ENCODE data around the gene SMIM34.
"Not testable (repeated sequence)": the region's sequence is repeated elsewhere in the genome, so short reads cannot be mapped to it uniquely, and the experiment has no call there.

SMIM34 gene

GRCh38 chr21:34423805-34424204 is at the start of gene SMIM34:
TSS of gene SMIM34 (minus strand) at chr21:34423951. CDS start at chr21:34423839, 112 bp downstream.
- H2AFZ ChIP-seq (ENCODE audit: low read length, unreplicated experiment) = not testable (repeated sequence)

GRCh38 chr21:34467333-34467732 is 43.6 kb upstream of the SMIM34 start:
- not testable (repeated sequence) for H3K4me3 ChIP-seq (ENCODE audit: low read depth, low read length); H2AFZ ChIP-seq (ENCODE audit: low read length, unreplicated experiment); H3K79me2 ChIP-seq (ENCODE audit: control insufficient read depth, insufficient read depth, low read length, unreplicated experiment); H3K27me3 ChIP-seq (ENCODE audit: insufficient read depth, low read length); H3K36me3 ChIP-seq (ENCODE audit: insufficient read depth, low read length); H3K27ac ChIP-seq (ENCODE audit: low read depth, low read length); H3K4me1 ChIP-seq (ENCODE audit: control insufficient read depth, insufficient read depth, low read length, unreplicated experiment)

More at GRCh38 chr21:34423805-34424204, at the start of gene SMIM34:
- H3K27ac ChIP-seq (ENCODE audit: low read depth, low read length); H3K79me2 ChIP-seq (ENCODE audit: control insufficient read depth, insufficient read depth, low read length, unreplicated experiment); H3K4me1 ChIP-seq (ENCODE audit: control insufficient read depth, insufficient read depth, low read length, unreplicated experiment); H3K27me3 ChIP-seq (ENCODE audit: insufficient read depth, low read length); H3K36me3 ChIP-seq (ENCODE audit: insufficient read depth, low read length); H3K4me3 ChIP-seq (ENCODE audit: low read depth, low read length): not testable (repeated sequence)

GRCh38 chr21:34459426-34459825 is 35.7 kb upstream of the SMIM34 start:
- not testable (repeated sequence) for H2AFZ ChIP-seq (ENCODE audit: low read length, unreplicated experiment); H3K79me2 ChIP-seq (ENCODE audit: control insufficient read depth, insufficient read depth, low read length, unreplicated experiment); H3K27me3 ChIP-seq (ENCODE audit: insufficient read depth, low read length); H3K4me1 ChIP-seq (ENCODE audit: control insufficient read depth, insufficient read depth, low read length, unreplicated experiment); H3K4me3 ChIP-seq (ENCODE audit: low read depth, low read length); H3K36me3 ChIP-seq (ENCODE audit: insufficient read depth, low read length); H3K27ac ChIP-seq (ENCODE audit: low read depth, low read length)

GRCh38 chr21:34458266-34458665 is 34.5 kb upstream of the SMIM34 start:
- H3K4me1 ChIP-seq (ENCODE audit: control insufficient read depth, insufficient read depth, low read length, unreplicated experiment); H3K27ac ChIP-seq (ENCODE audit: low read depth, low read length); H3K36me3 ChIP-seq (ENCODE audit: insufficient read depth, low read length); H3K79me2 ChIP-seq (ENCODE audit: control insufficient read depth, insufficient read depth, low read length, unreplicated experiment); H2AFZ ChIP-seq (ENCODE audit: low read length, unreplicated experiment); H3K4me3 ChIP-seq (ENCODE audit: low read depth, low read length); H3K27me3 ChIP-seq (ENCODE audit: insufficient read depth, low read length): not testable (repeated sequence)

GRCh38 chr21:34456180-34456579 is 32.4 kb upstream of the SMIM34 start:
- not testable (repeated sequence) for H3K27ac ChIP-seq (ENCODE audit: low read depth, low read length); H3K27me3 ChIP-seq (ENCODE audit: insufficient read depth, low read length); H3K36me3 ChIP-seq (ENCODE audit: insufficient read depth, low read length); H2AFZ ChIP-seq (ENCODE audit: low read length, unreplicated experiment); H3K79me2 ChIP-seq (ENCODE audit: control insufficient read depth, insufficient read depth, low read length, unreplicated experiment); H3K4me3 ChIP-seq (ENCODE audit: low read depth, low read length); H3K4me1 ChIP-seq (ENCODE audit: control insufficient read depth, insufficient read depth, low read length, unreplicated experiment)

- not testable (repeated sequence) for H3K36me3 ChIP-seq (ENCODE audit: insufficient read depth, low read length); H3K27ac ChIP-seq (ENCODE audit: low read depth, low read length); H3K27me3 ChIP-seq (ENCODE audit: insufficient read depth, low read length)
Measured at GRCh38 chr21:34455628-34456027, 31.9 kb upstream of the SMIM34 start.

GRCh38 chr21:34447018-34447417 is 23.3 kb upstream of the SMIM34 start:
- not testable (repeated sequence) for H3K4me1 ChIP-seq (ENCODE audit: control insufficient read depth, insufficient read depth, low read length, unreplicated experiment); H3K27me3 ChIP-seq (ENCODE audit: insufficient read depth, low read length); H3K4me3 ChIP-seq (ENCODE audit: low read depth, low read length); H3K79me2 ChIP-seq (ENCODE audit: control insufficient read depth, insufficient read depth, low read length, unreplicated experiment); H3K27ac ChIP-seq (ENCODE audit: low read depth, low read length); H2AFZ ChIP-seq (ENCODE audit: low read length, unreplicated experiment); H3K36me3 ChIP-seq (ENCODE audit: insufficient read depth, low read length)

More at GRCh38 chr21:34455628-34456027, 31.9 kb upstream of the SMIM34 start:
- not testable (repeated sequence) for H3K4me1 ChIP-seq (ENCODE audit: control insufficient read depth, insufficient read depth, low read length, unreplicated experiment); H3K79me2 ChIP-seq (ENCODE audit: control insufficient read depth, insufficient read depth, low read length, unreplicated experiment); H3K4me3 ChIP-seq (ENCODE audit: low read depth, low read length); H2AFZ ChIP-seq (ENCODE audit: low read length, unreplicated experiment)

- H3K79me2 ChIP-seq (ENCODE audit: control insufficient read depth, insufficient read depth, low read length, unreplicated experiment); H3K27ac ChIP-seq (ENCODE audit: low read depth, low read length); H3K4me3 ChIP-seq (ENCODE audit: low read depth, low read length); H3K36me3 ChIP-seq (ENCODE audit: insufficient read depth, low read length); H3K27me3 ChIP-seq (ENCODE audit: insufficient read depth, low read length); H3K4me1 ChIP-seq (ENCODE audit: control insufficient read depth, insufficient read depth, low read length, unreplicated experiment); H2AFZ ChIP-seq (ENCODE audit: low read length, unreplicated experiment): not testable (repeated sequence)
Measured at GRCh38 chr21:34443486-34443885, 19.7 kb upstream of the SMIM34 start.

GRCh38 chr21:34429710-34430109 is 6.0 kb upstream of the SMIM34 start:
- H3K27me3 ChIP-seq (ENCODE audit: insufficient read depth, low read length); H3K36me3 ChIP-seq (ENCODE audit: insufficient read depth, low read length); H2AFZ ChIP-seq (ENCODE audit: low read length, unreplicated experiment); H3K4me3 ChIP-seq (ENCODE audit: low read depth, low read length); H3K79me2 ChIP-seq (ENCODE audit: control insufficient read depth, insufficient read depth, low read length, unreplicated experiment); H3K4me1 ChIP-seq (ENCODE audit: control insufficient read depth, insufficient read depth, low read length, unreplicated experiment); H3K27ac ChIP-seq (ENCODE audit: low read depth, low read length): not testable (repeated sequence)

- H3K27ac ChIP-seq (ENCODE audit: low read depth, low read length); H3K27me3 ChIP-seq (ENCODE audit: insufficient read depth, low read length); H2AFZ ChIP-seq (ENCODE audit: low read length, unreplicated experiment); H3K4me1 ChIP-seq (ENCODE audit: control insufficient read depth, insufficient read depth, low read length, unreplicated experiment); H3K79me2 ChIP-seq (ENCODE audit: control insufficient read depth, insufficient read depth, low read length, unreplicated experiment); H3K36me3 ChIP-seq (ENCODE audit: insufficient read depth, low read length); H3K4me3 ChIP-seq (ENCODE audit: low read depth, low read length): not testable (repeated sequence)
Measured at GRCh38 chr21:34428441-34428840, 4.7 kb upstream of the SMIM34 start.

- not testable (repeated sequence) for H3K27ac ChIP-seq (ENCODE audit: low read depth, low read length); H3K4me3 ChIP-seq (ENCODE audit: low read depth, low read length); H3K27me3 ChIP-seq (ENCODE audit: insufficient read depth, low read length); H3K4me1 ChIP-seq (ENCODE audit: control insufficient read depth, insufficient read depth, low read length, unreplicated experiment); H3K79me2 ChIP-seq (ENCODE audit: control insufficient read depth, insufficient read depth, low read length, unreplicated experiment); H3K36me3 ChIP-seq (ENCODE audit: insufficient read depth, low read length); H2AFZ ChIP-seq (ENCODE audit: low read length, unreplicated experiment)
Measured at GRCh38 chr21:34427339-34427738, 3.6 kb upstream of the SMIM34 start.

All from ACC112 (cell line).